SK-N-SH treated with all-trans-retinoic acid at 6 μM for 48 hours (cell line): ENCODE data around the gene WDR59.

Experiments
- ATAC-seq: fragments of 200-7000 bp; cut with Tn5 transposase; 3 replicates; pipeline ENCODE4 v1.9.1; 2020; ENCODE audit warnings: mild to moderate bottlenecking, moderate library complexity
- ARNTL ChIP-seq: fragments of 450-650 bp; formaldehyde crosslinking; IDR thresholded peaks from 2 replicates; pipeline ENCODE4 v1.5.0; 2020; ENCODE audit warnings: low read depth, mild to moderate bottlenecking, moderate library complexity, borderline replicate concordance
- BACH2 ChIP-seq: fragments of 250-450 bp; sonication (Bioruptor Pico); IDR thresholded peaks from 2 replicates; pipeline ENCODE4 v1.9.0; 2021; ENCODE audit warnings: mild to moderate bottlenecking, borderline replicate concordance
- CREB5 ChIP-seq: fragments of 250-450 bp; sonication (Bioruptor Pico); IDR thresholded peaks from 2 replicates; pipeline ENCODE4 v1.5.1; 2020; ENCODE audit warnings: low read depth, mild to moderate bottlenecking, moderate library complexity
- CSDC2 ChIP-seq: fragments of 250-450 bp; sonication (Bioruptor Pico); IDR thresholded peaks from 2 replicates; pipeline ENCODE4 v1.5.0; 2020; ENCODE audit warnings: mild to moderate bottlenecking, moderate library complexity
- GLIS3 ChIP-seq: fragments of 250-450 bp; sonication (Bioruptor Pico); IDR thresholded peaks from 2 replicates; pipeline ENCODE4 v1.5.0; 2020; ENCODE audit warnings: mild to moderate bottlenecking, moderate library complexity
- ISL1 ChIP-seq: fragments of 250-450 bp; sonication (Bioruptor Pico); IDR thresholded peaks from 2 replicates; pipeline ENCODE4 v2.1.2; 2022; ENCODE audit warnings: mild to moderate bottlenecking, moderate library complexity
- OSR1 ChIP-seq: fragments of 250-450 bp; sonication (Bioruptor Pico); IDR thresholded peaks from 2 replicates; pipeline ENCODE4 v1.8.0; 2022; ENCODE audit warnings: moderate library complexity, mild to moderate bottlenecking, inconsistent platforms
- PPARA ChIP-seq: fragments of 250-450 bp; sonication (Bioruptor Pico); IDR thresholded peaks from 2 replicates; pipeline ENCODE4 v1.5.0; 2020; ENCODE audit warnings: mild to moderate bottlenecking, borderline replicate concordance
- TOX ChIP-seq: fragments of 250-450 bp; sonication (Bioruptor Pico); IDR thresholded peaks from 2 replicates; pipeline ENCODE4 v1.8.0; 2021; ENCODE audit warnings: mild to moderate bottlenecking, moderate library complexity, borderline replicate concordance
- ZC3H10 ChIP-seq: fragments of 250-450 bp; sonication (Bioruptor Pico); IDR thresholded peaks from 2 replicates; pipeline ENCODE4 v1.5.1; 2021; ENCODE audit warnings: mild to moderate bottlenecking, moderate library complexity
- ZFP3 ChIP-seq: fragments of 250-450 bp; sonication (Bioruptor Pico); IDR thresholded peaks from 2 replicates; pipeline ENCODE4 v1.5.0; 2020; ENCODE audit warnings: mild to moderate bottlenecking, moderate library complexity
- ZFP30 ChIP-seq: fragments of 450-650 bp; formaldehyde crosslinking; IDR thresholded peaks from 2 replicates; pipeline ENCODE4 v1.5.0; 2022; ENCODE audit warnings: mild to moderate bottlenecking, moderate library complexity
- ZNF70 ChIP-seq: fragments of 450-650 bp; formaldehyde crosslinking; IDR thresholded peaks from 2 replicates; pipeline ENCODE4 v1.5.0; 2020; ENCODE audit warnings: mild to moderate bottlenecking, moderate library complexity
- ZNF8 ChIP-seq: fragments of 450-650 bp; formaldehyde crosslinking; IDR thresholded peaks from 2 replicates; pipeline ENCODE4 v1.5.0; 2020; ENCODE audit warnings: mild to moderate bottlenecking, moderate library complexity
- TF ChIP-seq, protein P1 (sequence below): fragments of 250-450 bp; sonication (Bioruptor Pico); IDR thresholded peaks from 2 replicates; pipeline ENCODE4 v1.5.0; 2020; ENCODE audit warnings: mild to moderate bottlenecking, moderate library complexity
- TF ChIP-seq, protein P2 (sequence below): fragments of 250-450 bp; sonication (Bioruptor Pico); IDR thresholded peaks from 2 replicates; pipeline ENCODE4 v1.8.0; 2021; ENCODE audit warnings: low read depth, mild to moderate bottlenecking, moderate library complexity, borderline replicate concordance
- TF ChIP-seq, protein P3 (sequence below): fragments of 250-450 bp; sonication (Bioruptor Pico); IDR thresholded peaks from 2 replicates; pipeline ENCODE4 v1.5.1; 2021; ENCODE audit warnings: mild to moderate bottlenecking, moderate library complexity

Gene WDR59

DNA sequence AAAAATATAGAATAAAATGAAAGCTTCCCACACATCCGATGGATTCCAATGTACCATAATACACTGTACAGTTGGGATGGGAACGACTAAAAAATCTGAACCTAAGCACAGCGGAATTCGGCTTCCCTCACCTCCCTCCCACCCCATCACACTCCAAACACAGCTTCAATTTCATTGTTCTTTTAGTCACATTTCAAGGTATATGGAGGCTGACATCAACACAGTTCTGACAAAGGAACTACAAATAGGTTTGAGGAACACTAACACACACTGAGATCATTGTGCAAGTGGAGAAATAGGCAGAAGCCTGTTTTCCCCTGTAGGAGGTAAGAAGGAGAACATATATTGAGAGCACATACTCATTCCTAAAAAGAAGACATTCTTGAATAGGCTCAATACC, 85.1 kb downstream of the WDR59 start:
- ATAC-seq = no peak
- TF ChIP-seq GLIS3 (CRISPR knock-in tag) (no peak), ZFP3 (CRISPR knock-in tag) (no peak), CREB5 (no peak)

DNA sequence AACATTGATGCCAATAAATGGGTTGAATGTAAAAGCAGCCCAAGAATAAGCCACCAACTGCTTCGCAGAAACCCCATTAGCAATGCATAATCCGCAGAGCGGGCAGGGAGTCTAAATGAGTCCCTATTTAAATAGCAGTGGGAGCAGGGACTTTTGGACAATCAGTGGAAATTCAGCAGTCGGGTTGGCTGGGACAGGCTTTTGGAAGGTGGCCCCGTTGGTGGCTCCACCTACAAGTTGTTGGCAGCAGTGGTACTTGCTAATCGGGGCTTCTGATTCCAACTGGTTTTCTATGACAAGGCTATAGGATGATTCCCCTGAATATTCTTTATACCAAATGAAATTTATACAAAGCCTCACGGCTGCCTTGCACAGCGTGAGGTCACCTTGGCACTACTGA, 86.3 kb downstream of the WDR59 start:
- ATAC-seq = no peak
- TF ChIP-seq ISL1 = no peak
- TF ChIP-seq ZNF70 = no peak
- TF ChIP-seq OSR1 (CRISPR knock-in tag) = no peak
- TF ChIP-seq, protein P1, sequence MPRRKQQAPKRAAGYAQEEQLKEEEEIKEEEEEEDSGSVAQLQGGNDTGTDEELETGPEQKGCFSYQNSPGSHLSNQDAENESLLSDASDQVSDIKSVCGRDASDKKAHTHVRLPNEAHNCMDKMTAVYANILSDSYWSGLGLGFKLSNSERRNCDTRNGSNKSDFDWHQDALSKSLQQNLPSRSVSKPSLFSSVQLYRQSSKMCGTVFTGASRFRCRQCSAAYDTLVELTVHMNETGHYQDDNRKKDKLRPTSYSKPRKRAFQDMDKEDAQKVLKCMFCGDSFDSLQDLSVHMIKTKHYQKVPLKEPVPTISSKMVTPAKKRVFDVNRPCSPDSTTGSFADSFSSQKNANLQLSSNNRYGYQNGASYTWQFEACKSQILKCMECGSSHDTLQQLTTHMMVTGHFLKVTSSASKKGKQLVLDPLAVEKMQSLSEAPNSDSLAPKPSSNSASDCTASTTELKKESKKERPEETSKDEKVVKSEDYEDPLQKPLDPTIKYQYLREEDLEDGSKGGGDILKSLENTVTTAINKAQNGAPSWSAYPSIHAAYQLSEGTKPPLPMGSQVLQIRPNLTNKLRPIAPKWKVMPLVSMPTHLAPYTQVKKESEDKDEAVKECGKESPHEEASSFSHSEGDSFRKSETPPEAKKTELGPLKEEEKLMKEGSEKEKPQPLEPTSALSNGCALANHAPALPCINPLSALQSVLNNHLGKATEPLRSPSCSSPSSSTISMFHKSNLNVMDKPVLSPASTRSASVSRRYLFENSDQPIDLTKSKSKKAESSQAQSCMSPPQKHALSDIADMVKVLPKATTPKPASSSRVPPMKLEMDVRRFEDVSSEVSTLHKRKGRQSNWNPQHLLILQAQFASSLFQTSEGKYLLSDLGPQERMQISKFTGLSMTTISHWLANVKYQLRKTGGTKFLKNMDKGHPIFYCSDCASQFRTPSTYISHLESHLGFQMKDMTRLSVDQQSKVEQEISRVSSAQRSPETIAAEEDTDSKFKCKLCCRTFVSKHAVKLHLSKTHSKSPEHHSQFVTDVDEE = no peak
- TF ChIP-seq, protein P2, sequence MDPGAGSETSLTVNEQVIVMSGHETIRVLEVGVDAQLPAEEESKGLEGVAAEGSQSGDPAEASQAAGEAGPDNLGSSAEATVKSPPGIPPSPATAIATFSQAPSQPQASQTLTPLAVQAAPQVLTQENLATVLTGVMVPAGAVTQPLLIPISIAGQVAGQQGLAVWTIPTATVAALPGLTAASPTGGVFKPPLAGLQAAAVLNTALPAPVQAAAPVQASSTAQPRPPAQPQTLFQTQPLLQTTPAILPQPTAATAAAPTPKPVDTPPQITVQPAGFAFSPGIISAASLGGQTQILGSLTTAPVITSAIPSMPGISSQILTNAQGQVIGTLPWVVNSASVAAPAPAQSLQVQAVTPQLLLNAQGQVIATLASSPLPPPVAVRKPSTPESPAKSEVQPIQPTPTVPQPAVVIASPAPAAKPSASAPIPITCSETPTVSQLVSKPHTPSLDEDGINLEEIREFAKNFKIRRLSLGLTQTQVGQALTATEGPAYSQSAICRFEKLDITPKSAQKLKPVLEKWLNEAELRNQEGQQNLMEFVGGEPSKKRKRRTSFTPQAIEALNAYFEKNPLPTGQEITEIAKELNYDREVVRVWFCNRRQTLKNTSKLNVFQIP = no peak
- no peak for TF ChIP-seq ZFP3 (CRISPR knock-in tag)
- no peak for TF ChIP-seq ZNF8 (CRISPR knock-in tag)
- no peak for TF ChIP-seq TOX
- no peak for TF ChIP-seq ZFP30 (CRISPR knock-in tag)
- no peak for TF ChIP-seq GLIS3 (CRISPR knock-in tag)
- TF ChIP-seq, protein P3, sequence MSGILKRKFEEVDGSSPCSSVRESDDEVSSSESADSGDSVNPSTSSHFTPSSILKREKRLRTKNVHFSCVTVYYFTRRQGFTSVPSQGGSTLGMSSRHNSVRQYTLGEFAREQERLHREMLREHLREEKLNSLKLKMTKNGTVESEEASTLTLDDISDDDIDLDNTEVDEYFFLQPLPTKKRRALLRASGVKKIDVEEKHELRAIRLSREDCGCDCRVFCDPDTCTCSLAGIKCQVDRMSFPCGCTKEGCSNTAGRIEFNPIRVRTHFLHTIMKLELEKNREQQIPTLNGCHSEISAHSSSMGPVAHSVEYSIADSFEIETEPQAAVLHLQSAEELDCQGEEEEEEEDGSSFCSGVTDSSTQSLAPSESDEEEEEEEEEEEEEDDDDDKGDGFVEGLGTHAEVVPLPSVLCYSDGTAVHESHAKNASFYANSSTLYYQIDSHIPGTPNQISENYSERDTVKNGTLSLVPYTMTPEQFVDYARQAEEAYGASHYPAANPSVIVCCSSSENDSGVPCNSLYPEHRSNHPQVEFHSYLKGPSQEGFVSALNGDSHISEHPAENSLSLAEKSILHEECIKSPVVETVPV (CRISPR knock-in tag) = no peak
- no peak for TF ChIP-seq BACH2
- no peak for TF ChIP-seq CSDC2 (CRISPR knock-in tag)
- TF ChIP-seq CREB5 = no peak
- no peak for TF ChIP-seq ZC3H10
- no peak for TF ChIP-seq PPARA (CRISPR knock-in tag)
- no peak for TF ChIP-seq ARNTL (CRISPR knock-in tag)

- TF ChIP-seq, protein P3 (CRISPR knock-in tag) = no peak
- TF ChIP-seq, protein P2 = no peak
- peak; percentile 93 for ATAC-seq
Measured at GRCh38 chr16:74896389-74897370, 88.2 kb downstream of the WDR59 start.
